GM06990 (cell line): ENCODE measurements around the gene PKN2.

Experiments used
- DNase-seq: peaks from one replicate; pipeline ENCODE4 v3.0.0-alpha.2; 2011; ENCODE audit not compliant: insufficient read length; ENCODE audit errors: extremely low read depth
- H3K27me3 ChIP-seq: replicated peaks from 2 replicates; pipeline ENCODE4 v1.6.0; 2011; ENCODE audit warnings: low read length; ENCODE audit not compliant: control insufficient read depth, insufficient read depth
- H3K36me3 ChIP-seq: 2 replicates; pipeline ENCODE4 v1.5.1; 2011; ENCODE audit warnings: low read length; ENCODE audit not compliant: control insufficient read depth, insufficient read depth
- H3K4me3 ChIP-seq: replicated peaks from 2 replicates; pipeline ENCODE4 v1.5.1; 2011; ENCODE audit warnings: low read depth, mild to moderate bottlenecking, control low read depth, low read length
- CTCF ChIP-seq: IDR thresholded peaks from 2 replicates; pipeline ENCODE4 v1.5.1; 2011; ENCODE audit warnings: low read length, control low read depth, mild to moderate bottlenecking, inconsistent platforms; ENCODE audit not compliant: insufficient read depth, poor library complexity, severe bottlenecking

The PKN2 gene

GRCh38 chr1:88744142-88744541 is 60.1 kb downstream of the PKN2 start:
- DNase-seq, result peak; percentile 9
- Histone ChIP-seq H3K27me3 (no peaks in the 10 kb centered on the region), H3K4me3 (no peak overlapping the region), H3K36me3 (no peaks in the 10 kb centered on the region; the same call in 1 of the 2 replicates)
- no peak for TF ChIP-seq CTCF

- Histone ChIP-seq H3K4me3 (no peak overlapping the region), H3K36me3 (no peaks in the 10 kb centered on the region; the same call in 1 of the 2 replicates), H3K27me3 (no peaks in the 10 kb centered on the region)
- no peak for TF ChIP-seq CTCF
- no peak for DNase-seq
Measured at GRCh38 chr1:88746916-88747315, 62.8 kb downstream of the PKN2 start.

GRCh38 chr1:88751714-88752113 is 67.6 kb downstream of the PKN2 start:
- no peak overlapping the region for H3K4me3 ChIP-seq
- no peak for DNase-seq
- TF ChIP-seq CTCF, result no peak
- peaks cover 1% of the 10 kb centered on the region for H3K36me3 ChIP-seq
- no peaks in the 10 kb centered on the region for H3K27me3 ChIP-seq

- Histone ChIP-seq H3K4me3 (no peak overlapping the region), H3K27me3 (no peaks in the 10 kb centered on the region), H3K36me3 (peaks cover 1% of the 10 kb centered on the region)
- DNase-seq, result no peak
- TF ChIP-seq CTCF, result no peak
Measured at GRCh38 chr1:88753506-88753905, 69.4 kb downstream of the PKN2 start.

- no peak for TF ChIP-seq CTCF
- Histone ChIP-seq H3K27me3 (no peaks in the 10 kb centered on the region), H3K4me3 (no peak overlapping the region), H3K36me3 (no peaks in the 10 kb centered on the region)
- no peak for DNase-seq
Measured at GRCh38 chr1:88763649-88764406, 79.8 kb downstream of the PKN2 start.
